Epidermal melanocyte (primary cell): ENCODE results near the gene GUCY2D.

Experiments
- DNase-seq: peaks from one replicate; pipeline ENCODE4 v3.0.0; 2011; ENCODE audit warnings: low spot score; ENCODE audit not compliant: insufficient read length

The GUCY2D gene

GRCh38 chr17:8063761-8064534 lies 61.5 kb downstream of the GUCY2D start:
- DNase-seq: no peak

GRCh38 chr17:8064561-8065019 lies 62.2 kb downstream of the GUCY2D start:
- no peak for DNase-seq

GRCh38 chr17:8066841-8067775 lies 64.7 kb downstream of the GUCY2D start:
- no peak for DNase-seq

GRCh38 chr17:8067806-8068205 lies 65.4 kb downstream of the GUCY2D start:
- DNase-seq: no peak

- DNase-seq: no peak
Measured at GRCh38 chr17:8068736-8069586, 66.5 kb downstream of the GUCY2D start.

- no peak for DNase-seq
Measured at GRCh38 chr17:8069587-8069860, 67.1 kb downstream of the GUCY2D start.
